Suprapubic skin (tissue), 4 donors: ENCODE results near the gene NDUFB7.

Source experiments
- CTCF ChIP-seq, 2 donors: fragments of 200-600 bp in 1 of 2; fragments of 450-650 bp in 1 of 2; sonication (generic) in 1 of 2; IDR thresholded peaks; one replicate each; pipeline ENCODE4 v1.5.1; 2016 to 2019; ENCODE audit warnings: antibody characterized with exemption in 2 of 2, mild to moderate bottlenecking in 1 of 2, moderate library complexity in 1 of 2
- EP300 ChIP-seq: sonication (generic); formaldehyde crosslinking; IDR thresholded peaks from one replicate; pipeline ENCODE4 v1.6.1; 2017; ENCODE audit warnings: antibody characterized with exemption
- POLR2A ChIP-seq, 2 donors: fragments of 450-650 bp; IDR thresholded peaks; one replicate each; pipeline ENCODE4 v1.6.1; 2017; ENCODE audit warnings: antibody characterized with exemption in 2 of 2, mild to moderate bottlenecking in 2 of 2, moderate library complexity in 2 of 2
- POLR2AphosphoS5 ChIP-seq, 3 donors: sonication (generic); formaldehyde crosslinking; IDR thresholded peaks; one replicate each; pipeline ENCODE4 v1.6.1; 2017; ENCODE audit warnings: antibody characterized with exemption in 3 of 3

- TF ChIP-seq EP300 = no peak
- no peak for TF ChIP-seq CTCF (IDR thresholded peaks at IDR 0.05)
- no peak for TF ChIP-seq POLR2A (IDR thresholded peaks at IDR 0.05)
- no peak for TF ChIP-seq POLR2AphosphoS5 (IDR thresholded peaks at IDR 0.05)
Measured at GRCh38 chr19:14558370-14559066, 13.3 kb downstream of the NDUFB7 start.
